Measurements from ENCODE around the gene IL4. TPM values are rescaled to one million over a fixed set of nuclear protein-coding genes. Genes with fewer than 3 reads are reported as not detected.
A peak's percentile ranks its signal among the peaks of the same experiment; 100 is the strongest.

Gene IL4
- total RNA-seq (2011; cell fraction: chromatin; rRNA removed; ENCODE audit: low replicate concordance), result not detected in 2 replicates
- total RNA-seq (2011; cell fraction: nucleolus; rRNA removed), result not detected in 2 replicates
- total RNA-seq (2011; cell fraction: nucleoplasm; rRNA removed), result not detected in 2 replicates
- not detected in 2 replicates for total RNA-seq (2014; rRNA removed)
- not detected in 2 replicates for total RNA-seq (2014; rRNA removed; fragmentation: Illumina TruSeq; extraction: Trizol)
- total RNA-seq (2015; rRNA removed; fragmentation: Illumina TruSeq; extraction: Trizol), result not detected in 2 replicates
- total RNA-seq (2021), result not detected in 2 replicates
- not detected in 2 replicates for polyA plus RNA-seq (2011; rRNA removed)
- polyA plus RNA-seq (2011; cell fraction: cytosol; rRNA removed), result 0.49 TPM in 1 of 2 replicates, not detected in the other
- not detected in 2 replicates for polyA plus RNA-seq (2011; cell fraction: nucleus; rRNA removed)
- not detected in 2 replicates for polyA plus RNA-seq (2012)
- polyA plus RNA-seq (2014; fragmentation: Illumina TruSeq; extraction: Trizol), result not detected in 2 replicates
- under 1 TPM; 0.22 to 0.62 TPM for polyA plus RNA-seq (2014; fragmentation: Nextera tagmentation; extraction: Ambion mirVana)
- polyA plus RNA-seq (2014; rRNA removed), result not detected in 2 replicates
- not detected in 2 replicates for polyA minus RNA-seq (2011; rRNA and poly(A)+ RNA removed)
- polyA minus RNA-seq (2011; cell fraction: cytosol; rRNA and poly(A)+ RNA removed), result not detected in 2 replicates
- not detected in 2 replicates for polyA minus RNA-seq (2011; cell fraction: nucleus; rRNA and poly(A)+ RNA removed)
- Bru-seq, nascent RNA, result percentile 18 among the genes with signal in this experiment
- percentile 17 among the genes with signal in this experiment for BruChase-seq, experiment 1, labeled RNA remaining after a 2-hour chase
- percentile 20 among the genes with signal in this experiment for BruChase-seq, experiment 2, labeled RNA remaining after a 6-hour chase
- long read RNA-seq, experiment 1, result 0 reads
- long read RNA-seq, experiment 2, partial matches to known transcripts, result 0 of 1 reads
- long read RNA-seq, experiment 2, other reads (novel, unspliced or antisense), result 0 of 1 reads
- long read RNA-seq, experiment 3, result 0 reads

DNA sequence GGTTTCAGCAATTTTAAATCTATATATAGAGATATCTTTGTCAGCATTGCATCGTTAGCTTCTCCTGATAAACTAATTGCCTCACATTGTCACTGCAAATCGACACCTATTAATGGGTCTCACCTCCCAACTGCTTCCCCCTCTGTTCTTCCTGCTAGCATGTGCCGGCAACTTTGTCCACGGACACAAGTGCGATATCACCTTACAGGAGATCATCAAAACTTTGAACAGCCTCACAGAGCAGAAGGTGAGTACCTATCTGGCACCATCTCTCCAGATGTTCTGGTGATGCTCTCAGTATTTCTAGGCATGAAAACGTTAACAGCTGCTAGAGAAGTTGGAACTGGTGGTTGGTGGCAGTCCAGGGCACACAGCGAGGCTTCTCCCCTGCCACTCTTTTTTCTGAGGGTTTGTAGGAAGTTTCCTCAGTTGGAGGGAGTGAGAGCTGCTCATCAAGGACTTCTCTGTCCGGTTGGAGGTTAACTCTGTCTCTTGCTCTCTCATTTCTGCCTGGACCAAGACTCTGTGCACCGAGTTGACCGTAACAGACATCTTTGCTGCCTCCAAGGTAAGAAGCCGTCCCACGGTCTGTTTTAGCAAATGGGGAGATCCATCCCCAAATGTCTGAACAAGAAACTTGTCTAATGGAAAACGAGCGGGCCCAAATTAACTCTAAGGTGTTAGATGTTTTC is at the start of gene IL4:
Gene IL4, plus strand, starts transcription at position 51 of the 692 bp plus-strand sequence. Its CDS starts 62 bp downstream, at position 113.
- ATAC-seq, result peak; percentile 10; the same call in 2 of the 3 replicates
- Histone ChIP-seq H3K4me3 (no peak within 1 kb of the TSS), H3K9ac (ENCODE audit: insufficient read depth in 1 of 2, low read depth in 2 of 2, low read length in 2 of 2) (peak within 1 kb of the TSS; percentile 21 to 86; a peak in 3 of 4 replicates), H3K27me3 (ENCODE audit: control insufficient read depth in 2 of 2, insufficient read depth in 2 of 2, low read length in 2 of 2) (no peaks in the 10 kb centered on the region), H4K20me1 (replicated peaks; ENCODE audit: control insufficient read depth, insufficient read depth, low read length) (no peaks in the 10 kb centered on the region), H3K79me2 (ENCODE audit: control insufficient read depth, insufficient read depth, low read length) (no peaks in the 10 kb centered on the region), H3K4me2 (ENCODE audit: insufficient read depth, low read length) (peak within 1 kb of the TSS; percentile 48), H3K9me3 (replicated peaks; ENCODE audit: control insufficient read depth, insufficient read depth, low read depth, low read length) (no peaks in the 10 kb centered on the region), H3K27ac (ENCODE audit: extremely low read depth, low read depth, low read length) (no peak within 1 kb of the TSS; the same call in 2 of the 3 replicates), H3K36me3 (ENCODE audit: control insufficient read depth, insufficient read depth, low read length) (no peaks in the 10 kb centered on the region), H2AFZ (ENCODE audit: low read depth, low read length) (peak within 1 kb of the TSS; percentile 85), H3K4me1 (replicated peaks in 1 of 2; ENCODE audit: control insufficient read depth in 2 of 2, insufficient read depth in 2 of 2, low read length in 2 of 2) (peaks cover 22 to 40% of the 10 kb centered on the region in 2 experiments; a peak in 4 of 5 replicates), H3K9me1 (ENCODE audit: control insufficient read depth, insufficient read depth, low read length) (no peaks in the 10 kb centered on the region)
- FAIRE-seq, result peak; percentile 49
- no TSS peak for BruUV-seq (replicated peaks)
- WGBS (ENCODE audit: insufficient coverage, low coverage, missing lambda C conversion rate), result 50% methylated on average over 14 of the region's 14 CpGs
- intact Hi-C loops (cut with micrococcal nuclease) (loop anchor here (10.0 kb wide), 1 partner anchor 211 kb away; no protein-coding TSS in a partner anchor), in situ Hi-C loops (cut with MboI) (no loop called here)
- POLR2A ChIA-PET, result interaction anchor here (1.1 to 2.2 kb wide), 5 partner anchors 10 to 42 kb away, joined by 3 to 12 read pairs (median 5); no protein-coding TSS in a partner anchor
- CTCF ChIA-PET (ENCODE audit: low intra/inter-chr PET ratio), result no interaction called here
- no peak for DNase-seq (ENCODE audit: extremely low read depth in 1 of 4, low spot score in 3 of 4)
- TF ChIP-seq FOXM1 (IDR thresholded peaks at IDR 0.05; ENCODE audit: low read depth), result no peak
- no peak for TF ChIP-seq FOXM1 (CRISPR knock-in tag; IDR thresholded peaks at IDR 0.05; ENCODE audit: low read depth)
- TF ChIP-seq, protein P1, sequence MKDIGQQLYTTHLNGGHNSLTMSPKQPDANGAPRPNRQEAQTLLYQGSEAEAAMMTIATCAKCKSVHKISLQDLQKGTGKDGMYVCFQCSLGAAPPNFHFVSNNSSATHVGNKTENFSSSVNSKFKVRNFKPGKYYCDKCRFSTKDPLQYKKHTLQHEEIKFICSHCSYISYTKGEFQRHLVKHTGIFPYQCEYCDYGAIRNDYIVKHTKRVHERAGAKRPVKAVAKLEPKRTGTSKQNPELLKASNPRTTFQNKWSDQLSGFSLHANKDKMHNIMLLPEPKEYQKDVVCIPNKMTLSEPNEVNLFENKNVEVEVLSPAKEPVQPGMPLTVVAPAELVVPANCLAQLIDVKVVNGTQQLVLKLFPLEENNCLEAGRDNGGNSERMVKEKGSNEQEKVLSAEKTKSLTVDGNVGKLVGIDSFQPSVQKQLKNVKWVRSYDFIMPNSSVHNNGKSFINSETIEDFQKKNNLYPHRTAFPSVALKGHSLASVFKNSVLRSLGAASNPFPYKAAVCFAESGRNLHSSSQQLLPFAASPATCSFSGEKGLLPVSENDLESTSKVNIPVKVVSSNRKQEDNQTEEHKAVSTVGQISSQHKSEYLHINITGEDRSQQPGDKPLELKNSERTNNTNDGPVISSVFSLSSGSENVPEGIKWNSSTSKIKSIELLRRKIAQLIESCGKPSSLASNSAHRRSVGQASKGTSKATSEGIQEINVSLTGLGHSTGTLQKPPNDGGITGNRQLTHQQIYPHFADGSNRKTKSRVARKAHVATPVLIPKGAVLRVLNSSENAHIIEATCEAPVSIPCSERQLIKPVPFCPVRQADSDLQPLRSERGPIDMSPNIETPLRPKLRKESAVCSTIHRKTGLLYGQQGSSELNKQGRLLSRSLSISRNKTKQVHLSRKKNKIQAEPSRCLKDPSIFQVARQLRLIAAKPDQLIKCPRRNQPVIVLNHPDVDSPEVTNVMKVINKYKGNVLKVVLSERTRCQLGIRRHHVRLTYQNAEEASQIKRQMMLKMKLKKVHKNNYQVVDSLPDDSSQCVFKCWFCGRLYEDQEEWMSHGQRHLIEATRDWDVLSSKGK (CRISPR knock-in tag; IDR thresholded peaks at IDR 0.05), result no peak
- TF ChIP-seq, protein P2, sequence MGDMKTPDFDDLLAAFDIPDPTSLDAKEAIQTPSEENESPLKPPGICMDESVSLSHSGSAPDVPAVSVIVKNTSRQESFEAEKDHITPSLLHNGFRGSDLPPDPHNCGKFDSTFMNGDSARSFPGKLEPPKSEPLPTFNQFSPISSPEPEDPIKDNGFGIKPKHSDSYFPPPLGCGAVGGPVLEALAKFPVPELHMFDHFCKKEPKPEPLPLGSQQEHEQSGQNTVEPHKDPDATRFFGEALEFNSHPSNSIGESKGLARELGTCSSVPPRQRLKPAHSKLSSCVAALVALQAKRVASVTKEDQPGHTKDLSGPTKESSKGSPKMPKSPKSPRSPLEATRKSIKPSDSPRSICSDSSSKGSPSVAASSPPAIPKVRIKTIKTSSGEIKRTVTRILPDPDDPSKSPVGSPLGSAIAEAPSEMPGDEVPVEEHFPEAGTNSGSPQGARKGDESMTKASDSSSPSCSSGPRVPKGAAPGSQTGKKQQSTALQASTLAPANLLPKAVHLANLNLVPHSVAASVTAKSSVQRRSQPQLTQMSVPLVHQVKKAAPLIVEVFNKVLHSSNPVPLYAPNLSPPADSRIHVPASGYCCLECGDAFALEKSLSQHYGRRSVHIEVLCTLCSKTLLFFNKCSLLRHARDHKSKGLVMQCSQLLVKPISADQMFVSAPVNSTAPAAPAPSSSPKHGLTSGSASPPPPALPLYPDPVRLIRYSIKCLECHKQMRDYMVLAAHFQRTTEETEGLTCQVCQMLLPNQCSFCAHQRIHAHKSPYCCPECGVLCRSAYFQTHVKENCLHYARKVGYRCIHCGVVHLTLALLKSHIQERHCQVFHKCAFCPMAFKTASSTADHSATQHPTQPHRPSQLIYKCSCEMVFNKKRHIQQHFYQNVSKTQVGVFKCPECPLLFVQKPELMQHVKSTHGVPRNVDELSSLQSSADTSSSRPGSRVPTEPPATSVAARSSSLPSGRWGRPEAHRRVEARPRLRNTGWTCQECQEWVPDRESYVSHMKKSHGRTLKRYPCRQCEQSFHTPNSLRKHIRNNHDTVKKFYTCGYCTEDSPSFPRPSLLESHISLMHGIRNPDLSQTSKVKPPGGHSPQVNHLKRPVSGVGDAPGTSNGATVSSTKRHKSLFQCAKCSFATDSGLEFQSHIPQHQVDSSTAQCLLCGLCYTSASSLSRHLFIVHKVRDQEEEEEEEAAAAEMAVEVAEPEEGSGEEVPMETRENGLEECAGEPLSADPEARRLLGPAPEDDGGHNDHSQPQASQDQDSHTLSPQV (IDR thresholded peaks at IDR 0.05), result peak; percentile 26; the same call in 1 of the 2 replicates
- TF ChIP-seq GATA2 (CRISPR knock-in tag; IDR thresholded peaks at IDR 0.05), result peak; percentile 32; the same call in 1 of the 2 replicates
- TF ChIP-seq KLF10 (CRISPR knock-in tag; IDR thresholded peaks at IDR 0.05), result no peak
- TF ChIP-seq TGIF2 (CRISPR knock-in tag; IDR thresholded peaks at IDR 0.05), result no peak
- TF ChIP-seq KAT7 (CRISPR knock-in tag; IDR thresholded peaks at IDR 0.05; ENCODE audit: borderline replicate concordance), result no peak

All from K562 (cell line).